ENCODE measurements around the gene CABLES1.
"Not testable (repeated sequence)": the region's sequence is repeated elsewhere in the genome, so short reads cannot be mapped to it uniquely, and the experiment has no call there.

Gene CABLES1

DNA sequence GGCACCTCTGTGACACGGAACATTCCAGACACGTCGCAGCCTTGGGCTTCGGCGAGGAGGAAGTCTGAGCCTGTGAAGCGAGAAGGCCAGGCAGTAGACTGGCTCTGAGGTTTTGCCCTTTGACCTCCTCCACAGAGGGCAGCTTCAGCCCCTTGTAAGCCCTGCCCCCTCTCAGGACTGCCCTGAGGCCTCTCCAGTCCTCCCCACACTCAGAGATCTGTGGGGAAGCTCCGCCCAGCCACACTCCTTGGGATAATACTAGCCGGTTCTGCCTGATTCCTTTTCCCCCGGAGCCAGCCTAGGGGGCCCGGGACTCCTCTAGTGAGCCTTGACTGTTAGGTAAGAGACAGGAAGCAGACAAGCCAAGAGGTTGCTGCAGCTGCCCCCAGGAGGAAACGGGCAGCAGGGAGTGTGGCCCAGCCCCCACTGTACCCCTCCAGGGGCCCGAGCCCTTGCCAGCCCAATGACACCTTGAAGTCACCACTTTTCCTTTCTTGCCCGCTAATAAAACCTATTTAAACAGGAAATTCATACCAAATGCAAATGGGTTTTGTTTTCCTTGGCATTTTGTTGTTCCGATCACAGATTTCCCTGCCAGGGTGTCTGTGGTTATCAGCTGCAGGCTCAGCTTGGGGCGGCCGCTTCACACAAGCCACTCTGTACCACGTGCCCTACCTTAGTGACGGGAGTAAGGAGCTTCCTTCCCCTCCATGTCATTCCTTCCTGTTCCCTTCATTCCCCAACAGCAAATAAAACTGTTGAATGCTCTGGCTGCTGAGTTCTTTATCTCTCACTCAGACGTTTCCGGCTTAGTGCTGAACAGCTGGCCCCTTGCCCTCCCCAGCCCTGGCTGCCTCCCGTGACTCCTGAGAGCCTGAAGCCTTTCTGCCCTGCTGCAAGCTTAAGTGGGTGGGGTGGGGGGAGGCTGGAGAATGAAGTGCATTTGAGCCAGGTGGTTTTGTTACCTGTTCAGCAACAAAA, 124.7 kb downstream of the CABLES1 start:
- H3K4me3 ChIP-seq (ENCODE audit: low read depth, low read length), result no peak overlapping the region

DNA sequence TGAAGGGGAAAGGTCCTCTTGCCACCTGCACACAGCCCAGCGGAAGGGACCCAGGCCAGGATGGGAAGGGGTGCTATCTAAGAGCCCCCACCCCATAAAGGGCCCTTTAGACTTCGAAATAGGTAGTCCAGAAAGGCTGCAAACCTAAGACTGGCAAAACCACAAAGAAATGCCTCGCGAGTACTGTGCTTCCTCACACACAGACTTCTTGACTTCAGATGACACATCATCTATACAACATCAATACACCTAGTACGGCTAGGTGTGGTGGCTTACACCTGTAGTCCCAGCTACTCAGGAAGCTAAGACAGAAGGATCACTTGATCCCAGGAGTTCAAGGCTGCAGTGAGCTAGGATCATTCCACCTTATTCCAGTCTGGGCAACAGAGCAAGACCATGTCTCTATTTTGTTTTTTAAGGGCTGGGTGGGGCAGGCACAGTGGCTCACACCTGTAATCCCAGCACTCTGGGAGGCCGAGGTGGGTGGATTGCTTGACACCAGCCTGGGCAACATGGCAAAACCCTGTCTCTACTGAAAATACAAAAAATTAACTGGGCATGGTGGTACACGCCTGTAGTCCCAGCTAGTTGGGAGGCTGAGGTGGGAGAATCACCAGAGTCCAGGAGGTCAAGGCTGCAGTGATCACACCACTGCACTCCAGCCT, 125.8 kb downstream of the CABLES1 start:
- H3K4me3 ChIP-seq (ENCODE audit: low read depth, low read length), result no peak overlapping the region

DNA sequence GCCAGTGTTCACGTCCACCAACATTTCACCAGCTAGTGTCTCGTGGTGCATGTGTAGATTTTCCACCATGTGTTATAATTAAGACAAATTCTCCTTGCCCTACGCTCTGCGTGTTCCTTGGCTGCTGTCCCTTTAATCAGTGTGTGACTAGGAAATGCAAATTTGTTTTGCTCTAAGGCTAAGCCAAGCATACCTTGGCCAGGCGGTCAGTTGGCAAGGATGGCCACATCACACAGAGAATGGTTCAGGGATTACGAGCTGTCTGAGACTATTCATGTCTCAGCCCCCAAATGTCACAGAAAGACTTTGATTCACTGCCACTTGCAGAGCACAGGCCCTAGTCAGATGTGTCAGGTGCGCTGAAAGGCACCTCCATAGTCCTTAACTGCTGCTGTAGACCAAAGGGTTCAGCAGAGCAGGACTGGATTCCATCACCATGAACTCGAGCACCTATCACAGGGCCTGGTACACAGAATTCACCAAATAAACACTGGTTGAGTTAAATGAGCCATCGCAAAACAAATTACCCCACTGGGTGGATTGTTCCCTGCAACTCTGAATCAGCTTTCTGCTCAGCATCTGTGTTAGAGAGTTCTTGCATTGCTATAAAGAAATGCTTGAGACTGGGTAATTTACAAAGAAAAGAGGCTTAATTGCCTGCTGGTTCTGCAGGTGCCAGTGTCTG, 128.4 kb downstream of the CABLES1 start:
- no peak overlapping the region for H3K4me3 ChIP-seq (ENCODE audit: low read depth, low read length)

DNA sequence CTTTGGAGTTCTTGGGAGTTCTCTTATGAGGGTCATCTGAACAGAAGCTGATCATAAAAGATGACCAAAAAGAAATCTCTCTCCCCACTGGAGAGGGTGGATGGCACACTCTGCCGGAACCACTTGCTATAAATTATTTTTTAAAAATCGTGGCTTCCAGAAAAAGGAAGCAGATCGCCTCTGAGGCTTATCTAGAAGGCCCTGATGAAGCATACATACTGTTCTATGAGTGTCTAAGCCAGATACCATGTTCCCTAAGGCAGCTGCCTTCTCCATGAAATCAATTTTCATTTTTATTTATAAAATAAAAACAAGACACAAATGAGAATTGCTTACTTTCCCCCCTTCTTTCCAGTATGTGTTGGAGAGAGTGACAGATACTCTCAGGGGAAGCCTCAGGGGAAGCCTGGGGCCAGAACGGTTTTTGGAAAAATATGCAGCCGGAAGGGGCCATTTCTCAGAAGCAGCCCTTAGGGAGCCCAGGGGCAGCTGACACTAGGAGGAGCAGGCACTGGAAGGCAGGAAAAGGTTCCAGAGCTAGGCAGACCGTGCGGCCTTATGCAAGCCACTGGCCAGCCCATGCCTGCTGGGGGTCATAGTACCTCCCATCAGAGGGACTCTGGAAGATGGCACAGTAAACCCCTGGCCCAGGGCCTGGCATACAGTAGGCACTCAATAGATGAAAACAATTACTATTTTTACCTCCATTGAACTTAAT, 130.6 kb downstream of the CABLES1 start:
- no peak overlapping the region for H3K4me3 ChIP-seq (ENCODE audit: low read depth, low read length)

DNA sequence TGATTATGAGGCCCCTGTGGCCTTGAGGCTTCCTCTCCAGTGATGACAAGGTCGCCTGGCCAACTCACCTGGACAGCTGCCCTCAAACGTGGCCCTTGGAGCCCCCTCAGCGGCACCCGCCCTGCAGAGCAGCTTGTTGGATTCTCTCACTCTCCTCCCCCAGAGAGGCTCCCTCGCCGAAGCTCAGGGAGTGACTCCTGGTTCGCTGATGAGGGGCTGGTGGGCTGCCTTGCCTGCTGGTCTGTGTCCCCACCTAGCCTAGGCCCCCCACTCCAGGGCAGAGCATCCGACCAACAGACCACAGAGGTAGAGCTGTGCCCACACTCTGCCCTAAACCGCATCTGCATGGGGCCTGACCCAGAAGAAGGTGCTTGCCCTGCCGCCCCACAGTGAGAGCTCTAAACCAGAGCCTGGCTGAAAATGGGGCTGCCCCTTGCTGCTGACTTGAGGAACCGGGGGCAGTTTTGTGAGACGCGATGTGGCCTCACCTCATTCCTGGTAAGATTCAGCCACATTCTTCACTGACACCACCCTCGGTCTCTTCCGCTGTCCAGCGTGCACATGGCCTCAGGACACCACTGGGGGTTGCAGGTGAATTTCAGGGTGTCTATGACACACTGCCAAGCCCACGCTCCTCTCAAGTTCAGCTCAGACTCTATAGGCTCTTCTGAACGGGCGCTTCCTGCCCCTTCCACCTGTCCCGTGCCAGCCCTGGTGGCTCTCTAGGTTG, 131.6 kb downstream of the CABLES1 start:
- no peak overlapping the region for H3K4me3 ChIP-seq (ENCODE audit: low read depth, low read length)

DNA sequence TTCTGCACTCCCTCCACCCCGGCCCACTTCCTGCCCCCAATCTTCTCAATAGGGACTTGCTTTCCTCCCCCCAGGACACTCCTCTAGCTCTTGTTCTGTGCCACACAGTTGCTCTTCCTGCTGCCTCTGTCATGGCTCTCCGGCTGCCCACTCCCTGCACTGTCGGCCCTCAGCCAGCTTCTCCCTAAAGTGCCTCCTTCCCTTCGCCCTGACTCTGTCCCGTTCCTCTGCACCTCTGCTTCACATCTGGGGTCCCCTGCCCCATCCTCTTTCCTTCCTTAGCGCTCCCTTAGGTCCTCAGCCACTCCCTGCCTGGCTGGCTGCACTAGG, 132.1 kb downstream of the CABLES1 start:
- H3K4me3 ChIP-seq (ENCODE audit: low read depth, low read length), result no peak overlapping the region

DNA sequence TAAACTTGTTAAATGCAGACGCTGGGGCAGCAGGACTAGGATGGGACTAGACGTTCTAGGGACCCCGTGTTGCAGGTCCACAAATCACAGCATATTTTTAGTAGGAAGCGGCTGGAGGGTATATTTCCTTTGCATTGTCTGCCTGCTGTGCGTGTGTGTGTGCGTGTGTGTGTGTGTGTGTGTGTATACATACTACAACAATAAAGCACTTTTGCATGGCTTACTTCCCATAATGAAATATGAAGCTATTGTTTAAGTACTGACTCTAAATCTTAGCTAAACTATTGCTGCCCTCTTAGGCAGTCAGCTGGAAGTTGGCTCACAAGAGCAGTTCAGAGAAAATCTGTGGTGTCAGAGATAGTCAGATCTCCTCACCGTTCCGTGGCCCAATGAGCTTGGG, 133.4 kb downstream of the CABLES1 start:
- no peak overlapping the region for H3K4me3 ChIP-seq (ENCODE audit: low read depth, low read length)

DNA sequence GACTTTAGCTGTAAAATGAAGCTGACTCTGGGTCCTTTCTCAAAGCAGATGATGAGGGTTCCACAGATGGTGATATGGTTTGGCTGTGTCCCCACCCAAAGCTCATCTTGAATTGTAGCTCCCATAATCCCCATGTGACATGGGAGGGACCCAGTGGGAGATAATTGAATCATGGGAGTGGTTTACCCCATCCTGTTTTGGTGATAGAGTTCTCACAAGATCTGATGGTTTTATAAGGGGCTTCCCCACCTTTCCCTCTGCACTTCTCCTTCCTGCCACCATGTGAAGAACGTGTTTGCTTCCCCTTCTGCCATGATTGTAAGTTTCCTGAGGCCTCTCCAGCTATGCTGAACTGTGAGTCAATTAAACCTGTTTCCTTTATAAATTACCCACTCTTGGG, 133.8 kb downstream of the CABLES1 start:
- not testable (repeated sequence) for H3K4me3 ChIP-seq (ENCODE audit: low read depth, low read length)

DNA sequence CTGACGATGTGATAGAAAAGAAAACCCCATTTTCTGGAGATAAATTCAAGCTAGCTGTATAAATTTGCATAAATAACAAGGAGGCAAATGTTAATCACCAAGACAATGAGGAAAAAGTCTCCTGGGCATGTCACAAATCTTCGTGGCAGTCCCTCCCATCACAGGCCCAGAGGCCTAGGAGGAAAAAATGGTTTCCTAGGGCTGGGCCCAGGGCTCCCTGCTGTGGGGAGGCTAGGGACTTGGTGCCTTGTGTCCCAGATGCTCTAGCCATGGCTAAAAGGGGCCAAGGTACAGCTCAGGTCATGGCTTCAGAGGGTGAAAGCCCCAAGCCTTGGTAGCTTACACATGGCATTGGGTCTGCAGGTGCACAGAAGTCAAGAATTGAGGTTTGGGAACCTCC, 134.6 kb downstream of the CABLES1 start:
- H3K4me3 ChIP-seq (ENCODE audit: low read depth, low read length), result no peak overlapping the region

DNA sequence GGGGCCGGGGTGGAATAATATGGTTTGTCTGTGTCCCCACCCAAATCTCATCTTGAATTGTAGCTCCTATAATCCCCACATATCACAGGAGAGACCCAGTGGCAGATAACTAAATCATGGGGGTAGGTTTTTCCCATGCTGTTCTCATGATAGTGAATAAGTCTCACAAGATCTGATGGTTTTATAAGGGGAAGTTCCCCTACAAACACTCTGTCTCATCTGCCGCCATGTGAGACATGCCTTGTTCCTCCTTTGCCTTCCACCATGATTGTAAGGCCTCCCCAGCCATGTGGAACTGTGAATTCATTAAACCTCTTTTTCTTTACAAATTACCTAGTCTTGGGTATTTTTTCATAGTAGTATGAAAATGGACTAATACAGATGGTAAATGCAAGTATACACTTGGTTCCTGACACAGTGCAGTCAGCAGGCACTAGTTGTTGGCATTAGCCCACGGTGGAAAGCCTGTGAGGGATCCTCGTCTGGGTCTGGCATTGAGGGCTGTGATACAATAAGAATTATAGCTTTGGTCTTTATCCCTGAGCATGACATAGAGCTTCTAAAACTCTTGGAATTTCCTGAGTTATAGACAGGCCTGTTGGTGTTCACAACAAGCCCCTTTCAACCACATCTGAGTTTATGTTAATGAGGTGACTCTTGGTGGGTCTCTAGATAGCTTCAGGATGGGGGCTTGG, 135.8 kb downstream of the CABLES1 start:
- no peak overlapping the region for H3K4me3 ChIP-seq (ENCODE audit: low read depth, low read length)

DNA sequence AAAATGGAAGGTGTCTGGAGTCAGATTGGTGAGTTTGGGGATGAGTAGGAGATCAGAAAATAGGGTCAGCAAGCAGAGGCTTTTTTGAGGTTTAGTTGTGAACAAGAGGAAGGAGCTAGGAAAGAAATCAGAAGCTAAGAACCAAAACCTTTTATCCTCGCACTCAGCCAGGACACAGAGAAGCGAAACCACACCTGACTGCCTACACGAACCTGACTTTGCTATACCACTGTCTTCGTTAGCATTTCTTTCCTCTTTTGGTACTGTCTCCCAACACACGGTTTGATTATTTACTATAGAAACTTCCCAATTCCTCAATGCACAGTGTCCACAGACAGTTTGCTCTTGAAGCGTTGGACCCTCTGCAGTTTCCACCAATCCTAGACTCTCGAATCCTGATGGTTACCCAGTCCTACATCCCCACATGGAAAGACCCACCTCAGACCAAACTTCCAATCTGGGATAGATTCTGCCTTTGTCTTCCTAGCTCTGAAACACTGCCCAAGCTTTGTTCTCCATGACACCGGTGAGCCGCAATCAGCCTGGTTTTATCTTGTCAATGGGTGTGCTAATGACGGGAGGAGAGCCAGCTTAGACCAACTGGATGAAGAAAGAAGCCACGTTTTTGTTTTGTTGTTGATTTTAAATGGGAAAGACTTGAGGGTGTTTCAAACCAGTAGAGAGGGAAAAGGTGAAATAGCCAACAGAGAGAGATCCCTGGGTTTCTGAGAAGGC, 137.4 kb downstream of the CABLES1 start:
- no peak overlapping the region for H3K4me3 ChIP-seq (ENCODE audit: low read depth, low read length)

DNA sequence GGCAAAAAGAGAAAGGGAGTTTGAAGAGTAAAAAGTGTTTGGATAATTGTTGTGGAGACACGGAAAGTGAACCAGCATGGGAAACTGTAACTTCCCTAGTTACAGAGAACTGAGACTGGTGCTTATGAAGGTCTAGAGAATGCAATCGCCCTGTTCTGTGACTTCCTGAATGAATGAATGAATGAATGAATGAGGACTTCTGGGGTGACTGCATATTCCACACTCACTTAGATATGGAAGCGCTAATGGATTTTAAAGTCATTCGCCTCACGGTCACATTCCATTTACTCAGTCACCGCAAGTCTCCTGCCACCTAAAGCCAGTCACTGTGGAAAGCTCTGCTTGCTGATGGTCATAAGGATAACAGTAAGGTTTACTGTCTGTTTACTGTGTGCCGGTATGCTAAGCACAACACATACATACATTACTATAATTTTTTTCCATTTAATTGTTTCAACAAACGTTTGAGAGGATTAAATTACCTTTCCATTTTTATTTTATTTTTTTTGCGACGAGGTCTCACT, 138.2 kb downstream of the CABLES1 start:
- H3K4me3 ChIP-seq (ENCODE audit: low read depth, low read length), result no peak overlapping the region

DNA sequence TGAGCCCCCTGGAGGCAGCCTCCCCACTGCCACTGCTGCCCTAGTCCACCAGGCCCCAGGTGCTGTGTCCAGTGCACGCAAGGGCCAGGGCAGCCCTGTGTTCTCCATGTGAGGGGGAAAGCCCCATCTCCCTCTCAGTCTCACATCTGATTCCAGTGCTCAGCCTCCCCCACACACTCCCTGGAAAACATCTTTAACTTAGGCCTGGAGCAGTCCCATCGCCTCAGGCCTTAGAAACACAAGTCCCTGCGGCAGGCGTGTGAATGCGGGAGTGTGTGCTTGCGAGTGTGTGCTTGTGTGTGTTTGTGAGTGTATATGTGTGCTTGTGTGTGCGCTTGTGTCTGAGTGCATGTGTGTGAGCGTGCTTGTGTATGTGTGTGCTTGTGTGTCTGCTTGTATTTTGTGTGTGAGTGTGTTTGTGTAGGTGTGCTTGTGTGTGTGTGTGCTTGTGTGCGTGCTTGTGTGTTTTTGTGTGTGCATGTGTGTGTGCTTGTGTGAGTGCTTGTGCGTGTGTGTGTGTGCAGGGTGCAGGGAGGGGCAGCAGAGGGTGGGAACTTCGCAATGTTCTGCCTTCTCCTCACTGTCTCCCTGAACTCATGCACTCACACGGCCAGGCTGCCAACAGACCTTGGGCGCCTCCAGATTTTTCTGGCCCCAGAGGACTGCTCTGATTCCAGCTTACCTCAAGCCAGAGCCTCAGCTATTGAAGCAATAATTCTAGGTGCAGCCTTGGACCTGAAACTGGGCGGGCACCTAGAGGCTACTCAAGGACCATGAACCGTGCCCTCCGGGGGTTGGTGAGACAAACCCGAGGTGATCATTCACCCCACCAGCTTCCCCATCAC, 139.6 kb downstream of the CABLES1 start:
- no peak overlapping the region for H3K4me3 ChIP-seq (ENCODE audit: low read depth, low read length)

DNA sequence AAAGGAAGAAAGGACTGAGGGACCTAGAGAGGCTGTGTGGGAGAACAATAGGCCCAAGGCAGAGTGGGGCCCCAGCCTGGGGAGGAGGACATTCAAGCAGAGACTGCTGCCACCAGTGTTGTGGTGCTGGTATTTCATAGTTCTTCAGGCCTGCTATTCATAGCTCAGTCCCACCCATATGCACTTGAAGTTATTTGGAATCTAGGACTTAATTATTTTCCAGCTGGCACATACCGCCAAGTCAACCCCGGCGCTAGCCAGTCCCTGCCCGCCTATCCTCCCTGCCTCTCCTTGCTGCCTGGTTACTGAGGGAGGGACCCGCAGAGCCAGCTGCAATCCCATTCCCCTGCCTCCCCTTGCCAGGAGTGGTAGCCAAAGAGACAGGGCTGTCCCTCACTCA, 141.2 kb downstream of the CABLES1 start:
- no peak overlapping the region for H3K4me3 ChIP-seq (ENCODE audit: low read depth, low read length)

DNA sequence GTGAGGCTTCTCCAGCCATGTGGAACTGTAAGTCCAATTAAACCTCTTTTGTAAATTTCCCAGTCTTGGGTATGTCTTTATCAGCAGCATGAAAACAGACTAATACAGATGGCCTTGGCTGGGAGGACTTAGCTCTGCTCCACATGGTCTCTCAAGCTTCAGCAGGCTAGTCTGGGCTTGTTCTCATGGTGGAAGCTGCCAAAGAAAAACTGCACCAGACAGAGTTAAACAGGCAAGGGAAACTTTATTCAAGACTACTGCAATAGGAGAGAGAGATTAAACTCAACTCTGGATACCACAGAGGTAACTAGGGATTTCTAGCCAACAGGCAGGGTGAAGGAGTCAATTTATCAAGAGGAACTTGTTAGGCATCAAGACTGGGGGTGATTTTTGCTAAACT, 142.1 kb downstream of the CABLES1 start:
- H3K4me3 ChIP-seq (ENCODE audit: low read depth, low read length), result no peak overlapping the region

DNA sequence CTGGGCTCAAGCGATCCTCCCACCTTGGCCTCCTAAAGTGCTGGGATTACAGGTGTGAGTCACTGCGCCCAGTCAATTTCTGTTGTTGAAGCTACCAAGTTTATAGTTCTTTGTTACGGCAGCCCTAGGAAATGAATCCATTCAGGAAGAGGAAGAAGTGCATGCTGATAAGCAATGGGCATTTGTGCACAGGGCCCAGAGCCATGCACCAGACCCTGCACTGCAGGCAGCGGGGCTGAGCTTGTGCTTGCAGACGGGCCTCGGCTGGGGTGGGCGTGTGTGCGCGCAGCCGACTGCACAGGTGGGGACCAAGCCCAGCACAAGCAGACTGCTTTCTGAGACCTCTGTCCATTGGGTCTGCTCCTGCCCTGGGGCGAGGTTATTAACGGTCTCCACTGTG, 144.6 kb downstream of the CABLES1 start:
- H3K4me3 ChIP-seq (ENCODE audit: low read depth, low read length), result no peak overlapping the region

DNA sequence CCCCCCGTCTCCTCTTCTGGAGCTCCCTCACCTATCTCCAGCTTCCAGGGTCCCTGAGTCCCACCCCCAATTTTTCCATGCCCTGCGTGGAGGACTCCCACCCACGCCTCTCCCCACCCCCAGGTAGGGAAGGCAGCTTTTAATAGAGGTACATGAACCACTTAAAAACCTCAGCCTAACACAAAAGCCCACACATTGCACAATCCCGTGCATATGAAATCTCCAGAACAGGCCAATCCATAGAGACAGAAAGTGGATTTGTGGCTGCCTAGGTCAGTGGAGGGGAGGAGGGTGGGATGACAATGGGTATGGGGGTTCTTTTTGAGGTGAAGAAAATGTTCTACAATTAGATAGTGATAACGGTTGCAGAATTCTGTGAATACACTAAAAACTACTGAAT, 145.6 kb downstream of the CABLES1 start:
- H3K4me3 ChIP-seq (ENCODE audit: low read depth, low read length), result no peak overlapping the region
